OCI-LY1 (cell line): Measurements from ENCODE around the gene ATP2B2.

ENCODE experiments used
- EZH2 ChIP-seq: fragments of 200-600 bp; sonication (generic), shearing (Covaris generic); IDR thresholded peaks from 2 replicates; pipeline ENCODE4 v1.8.0; 2017; ENCODE audit warnings: borderline replicate concordance, mixed run types, mild to moderate bottlenecking, antibody characterized with exemption, low read length, moderate library complexity, mixed read lengths
- TF ChIP-seq, protein P1 (sequence below): fragments of 200-600 bp; sonication (generic), shearing (Covaris generic); IDR thresholded peaks from 2 replicates; pipeline ENCODE4 v1.5.1; 2017; ENCODE audit warnings: mild to moderate bottlenecking, antibody characterized with exemption, low read length, moderate library complexity, mixed read lengths

DNA sequence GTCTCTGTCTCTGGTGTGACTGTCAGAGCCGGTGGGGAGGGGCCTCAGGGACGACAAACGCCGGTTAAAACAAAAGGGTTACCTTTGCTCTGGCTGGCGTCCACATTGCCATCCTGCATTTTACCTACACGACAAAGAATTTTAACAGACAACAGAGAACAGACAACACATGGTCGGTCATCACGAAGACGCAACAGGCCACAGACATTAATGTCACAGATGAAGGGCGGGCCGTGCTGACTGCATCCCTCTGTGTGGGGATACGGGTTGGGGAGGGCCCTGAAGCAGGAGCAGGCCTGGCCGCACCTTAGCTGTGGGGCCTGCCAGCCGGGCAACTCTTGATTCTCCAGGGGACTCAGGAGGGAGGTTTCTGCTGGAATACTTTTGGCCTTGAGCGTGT lies 126.2 kb downstream of the ATP2B2 start:
- TF ChIP-seq, protein P1, sequence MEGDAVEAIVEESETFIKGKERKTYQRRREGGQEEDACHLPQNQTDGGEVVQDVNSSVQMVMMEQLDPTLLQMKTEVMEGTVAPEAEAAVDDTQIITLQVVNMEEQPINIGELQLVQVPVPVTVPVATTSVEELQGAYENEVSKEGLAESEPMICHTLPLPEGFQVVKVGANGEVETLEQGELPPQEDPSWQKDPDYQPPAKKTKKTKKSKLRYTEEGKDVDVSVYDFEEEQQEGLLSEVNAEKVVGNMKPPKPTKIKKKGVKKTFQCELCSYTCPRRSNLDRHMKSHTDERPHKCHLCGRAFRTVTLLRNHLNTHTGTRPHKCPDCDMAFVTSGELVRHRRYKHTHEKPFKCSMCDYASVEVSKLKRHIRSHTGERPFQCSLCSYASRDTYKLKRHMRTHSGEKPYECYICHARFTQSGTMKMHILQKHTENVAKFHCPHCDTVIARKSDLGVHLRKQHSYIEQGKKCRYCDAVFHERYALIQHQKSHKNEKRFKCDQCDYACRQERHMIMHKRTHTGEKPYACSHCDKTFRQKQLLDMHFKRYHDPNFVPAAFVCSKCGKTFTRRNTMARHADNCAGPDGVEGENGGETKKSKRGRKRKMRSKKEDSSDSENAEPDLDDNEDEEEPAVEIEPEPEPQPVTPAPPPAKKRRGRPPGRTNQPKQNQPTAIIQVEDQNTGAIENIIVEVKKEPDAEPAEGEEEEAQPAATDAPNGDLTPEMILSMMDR = no peak
- TF ChIP-seq EZH2 = no peak
